ENCODE data around the gene ACTC1. TPM values are rescaled to one million over a fixed set of nuclear protein-coding genes. Genes with fewer than 3 reads are reported as not detected.

ACTC1 gene
- total and polyA plus RNA-seq, 2 experiments from 2014 or later: 26.2 to 35.9 TPM

- H3K4me3 Mint-ChIP-seq: no peak overlapping the region
- H3K36me3 ChIP-seq (ENCODE audit: insufficient read depth): no peaks in the 10 kb centered on the region
- no peak overlapping the region for H3K27ac ChIP-seq (ENCODE audit: low read depth)
- no peak overlapping the region for H3K27ac Mint-ChIP-seq
- DNase-seq (ENCODE audit: low spot score) (no peak), ATAC-seq (no peak)
- H3K4me1 Mint-ChIP-seq: no peaks in the 10 kb centered on the region
- no peak overlapping the region for H3K4me3 ChIP-seq
- no peaks in the 10 kb centered on the region for H4K20me1 ChIP-seq (replicated peaks; ENCODE audit: insufficient read depth)
- no peak overlapping the region for H3K4me2 ChIP-seq
- H3F3A ChIP-seq (replicated peaks; ENCODE audit: low read depth): no peaks in the 10 kb centered on the region
- no peaks in the 10 kb centered on the region for H3K9me2 ChIP-seq (ENCODE audit: insufficient read depth)
- no peak overlapping the region for H2AFZ ChIP-seq
- no peaks in the 10 kb centered on the region for H3K36me3 Mint-ChIP-seq (ENCODE audit: low read depth)
- H3K27me3 Mint-ChIP-seq (ENCODE audit: insufficient read depth, low read depth, poor library complexity): no peaks in the 10 kb centered on the region
- H3K4me1 ChIP-seq (ENCODE audit: insufficient read depth): no peaks in the 10 kb centered on the region
- H3K9me3 Mint-ChIP-seq: no peaks in the 10 kb centered on the region
- H3K79me2 ChIP-seq (replicated peaks; ENCODE audit: insufficient read depth): no peaks in the 10 kb centered on the region
- TF ChIP-seq ZNF114 (CRISPR knock-in tag; IDR thresholded peaks at IDR 0.05) (no peak), CTCF (conservative IDR thresholded peaks at IDR 0.05; ENCODE audit: low read depth in 2 of 2) (no peak), JUNB (IDR thresholded peaks at IDR 0.05; ENCODE audit: unreplicated experiment) (no peak), ZNF462 (CRISPR knock-in tag; IDR thresholded peaks at IDR 0.05) (no peak), STAT1 (IDR thresholded peaks at IDR 0.05; ENCODE audit: unreplicated experiment) (no peak), REST (IDR thresholded peaks at IDR 0.05; ENCODE audit: unreplicated experiment) (no peak), EZH2 (IDR thresholded peaks at IDR 0.05; ENCODE audit: low read depth, unreplicated experiment) (no peak), ETS1 (IDR thresholded peaks at IDR 0.05) (no peak), ZNF331 (CRISPR knock-in tag; IDR thresholded peaks at IDR 0.05; ENCODE audit: low read depth) (no peak), EZH2phosphoT487 (IDR thresholded peaks at IDR 0.05; ENCODE audit: unreplicated experiment) (no peak), POLR2AphosphoS5 (IDR thresholded peaks at IDR 0.05; ENCODE audit: low read depth) (no peak), NANOG (IDR thresholded peaks at IDR 0.05; ENCODE audit: borderline replicate concordance) (no peak), CREB1 (CRISPR knock-in tag; IDR thresholded peaks at IDR 0.05; ENCODE audit: low read depth) (no peak)
- H3K27me3 ChIP-seq (ENCODE audit: insufficient read depth): no peaks in the 10 kb centered on the region
These were observed 33.0 kb upstream of the ACTC1 start for GRCh38 chr15:34828145-34828911.
